Neural progenitor cell (in vitro differentiated cells): ENCODE measurements around the gene LTBP1. TPM values are rescaled to one million over a fixed set of nuclear protein-coding genes. Genes with fewer than 3 reads are reported as not detected.

Source experiments
- DNase-seq: peaks from one replicate; pipeline ENCODE4 v3.0.0-alpha.2; 2016; ENCODE audit warnings: low spot score
- H2AFZ ChIP-seq: fragments of 200-600 bp; sonication (generic); replicated peaks from 2 replicates; pipeline ENCODE4 v1.6.1; 2016; ENCODE audit warnings: antibody characterized with exemption
- H3F3A ChIP-seq: fragments of 200-600 bp; sonication (generic); 2 replicates; pipeline ENCODE4 v1.6.1; 2016; ENCODE audit warnings: antibody characterized with exemption, low read depth
- H3K27ac ChIP-seq: fragments of 200-600 bp; sonication (generic); 2 replicates; pipeline ENCODE4 v1.5.1; 2016; ENCODE audit warnings: mild to moderate bottlenecking
- H3K27me3 ChIP-seq: fragments of 200-600 bp; sonication (generic); 2 replicates; pipeline ENCODE4 v1.6.1; 2016; ENCODE audit warnings: mild to moderate bottlenecking, moderate library complexity
- H3K36me3 ChIP-seq: fragments of 200-600 bp; sonication (generic); 2 replicates; pipeline ENCODE4 v1.5.1; 2016
- H3K4me1 ChIP-seq: fragments of 200-600 bp; sonication (generic); 2 replicates; pipeline ENCODE4 v1.6.1; 2016; ENCODE audit warnings: mixed run types
- H3K4me2 ChIP-seq: fragments of 200-600 bp; sonication (generic); 2 replicates; pipeline ENCODE4 v1.6.1; 2016
- H3K4me3 ChIP-seq: fragments of 200-600 bp; sonication (generic); 2 replicates; pipeline ENCODE4 v1.5.1; 2016
- H3K79me2 ChIP-seq: fragments of 200-600 bp; sonication (generic); 2 replicates; pipeline ENCODE4 v1.6.1; 2016; ENCODE audit warnings: low read depth
- H3K9ac ChIP-seq: fragments of 200-600 bp; sonication (generic); 2 replicates; pipeline ENCODE4 v1.6.1; 2016
- H3K9me3 ChIP-seq: fragments of 200-600 bp; sonication (generic); 2 replicates; pipeline ENCODE4 v1.5.1; 2016; ENCODE audit warnings: low read depth
- H4K20me1 ChIP-seq: fragments of 200-600 bp; sonication (generic); 2 replicates; pipeline ENCODE4 v1.6.1; 2016; ENCODE audit warnings: low read depth
- H3K27ac Mint-ChIP-seq: 3 replicates; pipeline ENCODE4 v1.8.0; 2021; ENCODE audit warnings: mixed read lengths
- H3K27me3 Mint-ChIP-seq: 2 replicates; pipeline ENCODE4 v1.8.0; 2022; ENCODE audit warnings: low read depth, mild to moderate bottlenecking, inconsistent platforms, moderate library complexity, mixed read lengths; ENCODE audit not compliant: insufficient read depth
- H3K36me3 Mint-ChIP-seq: 3 replicates; pipeline ENCODE4 v1.8.0; 2021; ENCODE audit warnings: mixed read lengths
- H3K4me1 Mint-ChIP-seq: 3 replicates; pipeline ENCODE4 v1.8.0; 2021; ENCODE audit warnings: mixed read lengths
- H3K4me3 Mint-ChIP-seq: 3 replicates; pipeline ENCODE4 v1.8.0; 2021; ENCODE audit warnings: mild to moderate bottlenecking, moderate library complexity, mixed read lengths
- H3K9me3 Mint-ChIP-seq: 3 replicates; pipeline ENCODE4 v1.8.0; 2020; ENCODE audit warnings: mixed read lengths
- CTCF ChIP-seq: fragments of 200-600 bp; sonication (generic); IDR thresholded peaks from 2 replicates; pipeline ENCODE4 v1.5.1; 2017; ENCODE audit warnings: antibody characterized with exemption, mild to moderate bottlenecking
- EZH2 ChIP-seq: fragments of 200-600 bp; sonication (generic); IDR thresholded peaks from 2 replicates; pipeline ENCODE4 v1.6.1; 2017; ENCODE audit warnings: antibody characterized with exemption, mild to moderate bottlenecking, moderate library complexity
- EZH2phosphoT487 ChIP-seq: fragments of 200-600 bp; sonication (generic); IDR thresholded peaks from 2 replicates; pipeline ENCODE4 v1.6.1; 2017; ENCODE audit warnings: antibody characterized with exemption
- total RNA-seq: library from RNA; depleted of rRNA; stranded (reverse); fragments of >200 nt; gene quantifications from 2 replicates; pipeline ENCODE4 v1.2.3, GENCODE V29; 2015; ENCODE audit warnings: low replicate concordance

The LTBP1 gene
- total RNA-seq, 1 donor from 2014 or later = 50.5 TPM

GRCh38 chr2:33336036-33336625 lies 389.4 kb downstream of the LTBP1 start:
- Histone ChIP-seq H3K27me3 (no peaks in the 10 kb centered on the region), H3K27ac (no peak overlapping the region), H3K9me3 (no peaks in the 10 kb centered on the region), H3K4me2 (no peak overlapping the region), H3K36me3 (no peaks in the 10 kb centered on the region), H3K4me1 (no peaks in the 10 kb centered on the region), H3F3A (no peaks in the 10 kb centered on the region), H3K79me2 (no peaks in the 10 kb centered on the region), H3K9ac (no peak overlapping the region), H2AFZ (no peak overlapping the region), H3K4me3 (no peak overlapping the region), H4K20me1 (no peaks in the 10 kb centered on the region)
- Mint-ChIP-seq H3K4me3 (no peak overlapping the region), H3K36me3 (no peaks in the 10 kb centered on the region), H3K9me3 (no peaks in the 10 kb centered on the region), H3K4me1 (no peaks in the 10 kb centered on the region), H3K27ac (no peak overlapping the region), H3K27me3 (no peaks in the 10 kb centered on the region)
- DNase-seq = no peak
- TF ChIP-seq EZH2phosphoT487 = no peak
- TF ChIP-seq CTCF = no peak
- TF ChIP-seq EZH2 = no peak

- H3K27me3 Mint-ChIP-seq = no peaks in the 10 kb centered on the region
- DNase-seq = no peak
- Histone ChIP-seq H4K20me1 (no peaks in the 10 kb centered on the region), H3K9me3 (no peaks in the 10 kb centered on the region), H3K4me2 (no peak overlapping the region), H3K4me1 (no peaks in the 10 kb centered on the region), H3K79me2 (no peaks in the 10 kb centered on the region), H3K4me3 (no peak overlapping the region), H3K9ac (no peak overlapping the region), H2AFZ (no peak overlapping the region), H3F3A (no peaks in the 10 kb centered on the region), H3K36me3 (no peaks in the 10 kb centered on the region), H3K27ac (no peak overlapping the region), H3K27me3 (no peaks in the 10 kb centered on the region)
- no peaks in the 10 kb centered on the region for H3K36me3 Mint-ChIP-seq
- no peaks in the 10 kb centered on the region for H3K4me1 Mint-ChIP-seq
- no peak overlapping the region for H3K27ac Mint-ChIP-seq
- TF ChIP-seq EZH2phosphoT487 (no peak), EZH2 (no peak), CTCF (no peak)
- H3K9me3 Mint-ChIP-seq = no peaks in the 10 kb centered on the region
- H3K4me3 Mint-ChIP-seq = no peak overlapping the region
Measured at GRCh38 chr2:33337385-33337960, 390.7 kb downstream of the LTBP1 start.

DNA sequence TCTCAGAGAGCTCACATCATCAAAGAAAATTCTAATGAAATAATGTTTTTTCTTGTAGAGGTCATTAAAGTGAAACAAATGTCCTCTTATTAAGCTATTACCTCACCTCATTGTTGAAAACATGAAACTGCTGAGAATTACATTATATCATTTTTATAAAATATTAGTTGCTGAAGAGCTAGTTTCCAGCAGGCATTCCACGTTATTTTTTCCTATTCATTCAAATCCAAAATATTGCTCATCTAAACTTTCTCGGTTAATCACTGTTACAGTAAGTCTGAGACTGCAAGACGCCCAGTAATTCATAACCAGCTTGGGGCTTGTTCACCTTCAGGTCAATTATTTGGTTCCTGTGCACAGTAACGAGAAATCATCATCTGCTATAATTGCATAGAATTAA lies 391.2 kb downstream of the LTBP1 start:
- no peak overlapping the region for H3K27ac ChIP-seq
- no peak for DNase-seq
- no peaks in the 10 kb centered on the region for H4K20me1 ChIP-seq
- H3K4me2 ChIP-seq = no peak overlapping the region
- Mint-ChIP-seq H3K27me3 (no peaks in the 10 kb centered on the region), H3K9me3 (no peaks in the 10 kb centered on the region), H3K27ac (no peak overlapping the region), H3K4me3 (no peak overlapping the region), H3K4me1 (no peaks in the 10 kb centered on the region), H3K36me3 (no peaks in the 10 kb centered on the region)
- no peaks in the 10 kb centered on the region for H3K36me3 ChIP-seq
- no peak overlapping the region for H3K4me3 ChIP-seq
- no peaks in the 10 kb centered on the region for H3K4me1 ChIP-seq
- H3K9ac ChIP-seq = no peak overlapping the region
- no peaks in the 10 kb centered on the region for H3K9me3 ChIP-seq
- no peak overlapping the region for H2AFZ ChIP-seq
- TF ChIP-seq CTCF (no peak), EZH2phosphoT487 (no peak)
- no peaks in the 10 kb centered on the region for H3K27me3 ChIP-seq
- H3F3A ChIP-seq = no peaks in the 10 kb centered on the region
- H3K79me2 ChIP-seq = no peaks in the 10 kb centered on the region
